ENCODE data around the gene PTPA. TPM values are rescaled to one million over a fixed set of nuclear protein-coding genes. Genes with fewer than 3 reads are reported as not detected.

Gene PTPA
- total and polyA plus RNA-seq, 9 of the 15 experiments (the other 6 are each of a cell fraction or from before 2014, with no cell fraction given): 1.7 to 121 (median 72.6) TPM

DNA sequence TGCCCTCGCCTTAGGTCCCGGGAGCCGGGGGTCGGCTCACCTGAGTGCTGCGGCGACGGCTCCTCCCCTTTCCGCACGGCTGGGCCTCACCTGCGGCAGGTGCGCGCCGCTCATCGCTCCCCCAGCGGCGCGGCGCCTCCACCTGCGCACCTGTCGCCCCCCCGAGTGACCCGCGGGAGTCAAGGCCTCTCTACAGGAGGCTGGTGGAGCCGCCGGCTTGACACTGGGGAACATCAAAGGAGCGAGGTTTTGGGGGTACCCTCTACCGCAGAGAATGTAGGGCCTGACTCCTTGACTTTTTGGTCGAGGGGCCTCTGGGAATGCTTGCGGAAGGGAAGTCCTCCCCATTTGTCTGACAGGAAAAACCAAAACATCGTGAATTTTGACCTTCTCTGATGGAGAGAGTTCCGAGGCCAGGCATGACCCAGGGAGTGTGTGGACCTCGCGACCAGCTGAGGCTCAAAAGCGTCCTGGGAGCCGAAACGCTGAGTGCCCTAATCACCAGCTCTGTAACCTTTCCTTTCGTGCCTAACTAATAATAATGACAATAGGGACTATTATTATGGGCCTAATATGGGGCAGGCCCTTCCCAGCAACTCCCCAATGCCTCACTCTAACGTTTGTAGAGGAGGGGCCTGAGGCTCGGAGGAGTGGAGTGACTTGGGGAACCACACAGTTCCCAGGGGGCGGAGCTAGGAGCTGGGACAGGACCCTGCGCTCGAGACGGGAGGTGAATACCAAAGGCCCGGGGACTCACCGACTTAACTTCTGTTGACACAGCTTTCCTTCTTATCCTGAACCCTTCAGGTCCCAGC, 67.6 kb downstream of the PTPA start:
- H3K79me2 ChIP-seq (ENCODE audit: control insufficient read depth, insufficient read depth, low read length): peaks cover 6% of the 10 kb centered on the region; the same call in 2 of the 3 replicates
- 45% methylated on average over 28 of the region's 45 CpGs for WGBS (ENCODE audit: insufficient coverage, low coverage, missing lambda C conversion rate)
- H3K9me1 ChIP-seq (ENCODE audit: control insufficient read depth, insufficient read depth, low read length): no peaks in the 10 kb centered on the region
- peak overlapping the region; percentile 31 to 79; a peak in 3 of 4 replicates for H3K9ac ChIP-seq (ENCODE audit: insufficient read depth in 1 of 2, low read depth in 2 of 2, low read length in 2 of 2)
- no peaks in the 10 kb centered on the region; a peak in 1 of 5 replicates for H3K27me3 ChIP-seq (ENCODE audit: control insufficient read depth in 2 of 2, insufficient read depth in 2 of 2, low read length in 2 of 2)
- peak overlapping the region; percentile 86 for H2AFZ ChIP-seq (ENCODE audit: low read depth, low read length)
- intact Hi-C loops (cut with micrococcal nuclease): loop anchor here (5.0 to 10.0 kb wide), 3 partner anchors 79 to 226 kb away; no protein-coding TSS in a partner anchor
- in situ Hi-C loops (cut with MboI): loop anchor here (10.0 kb wide), 2 partner anchors 236 to 306 kb away; no protein-coding TSS in a partner anchor
- H3K4me3 ChIP-seq: peak overlapping the region; percentile 61
- H4K20me1 ChIP-seq (replicated peaks; ENCODE audit: control insufficient read depth, insufficient read depth, low read length): no peaks in the 10 kb centered on the region
- no TSS peak for BruUV-seq (replicated peaks)
- peak overlapping the region; percentile 50 for H3K4me2 ChIP-seq (ENCODE audit: insufficient read depth, low read length)
- ChIA-PET POLR2A (interaction anchor here (0.6 to 2.2 kb wide), 22 partner anchors 8 to 436 kb away, joined by 3 to 14 read pairs (median 4); no protein-coding TSS in a partner anchor), CTCF (ENCODE audit: low intra/inter-chr PET ratio) (interaction anchor here (0.6 kb wide), 1 partner anchor 447 kb away, joined by 3 read pairs; no protein-coding TSS in a partner anchor)
- no peak overlapping the region for H3K27ac ChIP-seq (ENCODE audit: extremely low read depth, low read depth, low read length)
- no peaks in the 10 kb centered on the region for H3K36me3 ChIP-seq (ENCODE audit: control insufficient read depth, insufficient read depth, low read length)
- H3K9me3 ChIP-seq (replicated peaks; ENCODE audit: control insufficient read depth, insufficient read depth, low read depth, low read length): no peaks in the 10 kb centered on the region
- ATAC-seq (no peak), DNase-seq (ENCODE audit: extremely low read depth in 1 of 4, low spot score in 3 of 4) (peak in 1 of 4 experiments; percentile 26), FAIRE-seq (no peak)
- H3K4me1 ChIP-seq (replicated peaks in 1 of 2; ENCODE audit: control insufficient read depth in 2 of 2, insufficient read depth in 2 of 2, low read length in 2 of 2): peaks cover 22 to 60% of the 10 kb centered on the region in 2 experiments; a peak in 4 of 5 replicates
- TF ChIP-seq, protein P1, sequence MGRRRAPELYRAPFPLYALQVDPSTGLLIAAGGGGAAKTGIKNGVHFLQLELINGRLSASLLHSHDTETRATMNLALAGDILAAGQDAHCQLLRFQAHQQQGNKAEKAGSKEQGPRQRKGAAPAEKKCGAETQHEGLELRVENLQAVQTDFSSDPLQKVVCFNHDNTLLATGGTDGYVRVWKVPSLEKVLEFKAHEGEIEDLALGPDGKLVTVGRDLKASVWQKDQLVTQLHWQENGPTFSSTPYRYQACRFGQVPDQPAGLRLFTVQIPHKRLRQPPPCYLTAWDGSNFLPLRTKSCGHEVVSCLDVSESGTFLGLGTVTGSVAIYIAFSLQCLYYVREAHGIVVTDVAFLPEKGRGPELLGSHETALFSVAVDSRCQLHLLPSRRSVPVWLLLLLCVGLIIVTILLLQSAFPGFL (CRISPR knock-in tag; IDR thresholded peaks at IDR 0.05): no peak
- no peak for TF ChIP-seq ZNF431 (CRISPR knock-in tag; IDR thresholded peaks at IDR 0.05)
- TF ChIP-seq, protein P2, sequence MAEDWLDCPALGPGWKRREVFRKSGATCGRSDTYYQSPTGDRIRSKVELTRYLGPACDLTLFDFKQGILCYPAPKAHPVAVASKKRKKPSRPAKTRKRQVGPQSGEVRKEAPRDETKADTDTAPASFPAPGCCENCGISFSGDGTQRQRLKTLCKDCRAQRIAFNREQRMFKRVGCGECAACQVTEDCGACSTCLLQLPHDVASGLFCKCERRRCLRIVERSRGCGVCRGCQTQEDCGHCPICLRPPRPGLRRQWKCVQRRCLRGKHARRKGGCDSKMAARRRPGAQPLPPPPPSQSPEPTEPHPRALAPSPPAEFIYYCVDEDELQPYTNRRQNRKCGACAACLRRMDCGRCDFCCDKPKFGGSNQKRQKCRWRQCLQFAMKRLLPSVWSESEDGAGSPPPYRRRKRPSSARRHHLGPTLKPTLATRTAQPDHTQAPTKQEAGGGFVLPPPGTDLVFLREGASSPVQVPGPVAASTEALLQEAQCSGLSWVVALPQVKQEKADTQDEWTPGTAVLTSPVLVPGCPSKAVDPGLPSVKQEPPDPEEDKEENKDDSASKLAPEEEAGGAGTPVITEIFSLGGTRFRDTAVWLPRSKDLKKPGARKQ (CRISPR knock-in tag; IDR thresholded peaks at IDR 0.05): peak; percentile 94
- 0 out of 4 replicates have a peak, but pooled peaks of 1 of the 2 experiments have one; percentile 36 for TF ChIP-seq TEAD1 (CRISPR knock-in tag; IDR thresholded peaks at IDR 0.05)
- no peak for TF ChIP-seq ZNF589 (CRISPR knock-in tag; IDR thresholded peaks at IDR 0.05; ENCODE audit: low read depth)
- no peak for TF ChIP-seq HNRNPH1 (optimal IDR thresholded peaks at IDR 0.05; ENCODE audit: low read depth, low read length)
- TF ChIP-seq, protein P3, sequence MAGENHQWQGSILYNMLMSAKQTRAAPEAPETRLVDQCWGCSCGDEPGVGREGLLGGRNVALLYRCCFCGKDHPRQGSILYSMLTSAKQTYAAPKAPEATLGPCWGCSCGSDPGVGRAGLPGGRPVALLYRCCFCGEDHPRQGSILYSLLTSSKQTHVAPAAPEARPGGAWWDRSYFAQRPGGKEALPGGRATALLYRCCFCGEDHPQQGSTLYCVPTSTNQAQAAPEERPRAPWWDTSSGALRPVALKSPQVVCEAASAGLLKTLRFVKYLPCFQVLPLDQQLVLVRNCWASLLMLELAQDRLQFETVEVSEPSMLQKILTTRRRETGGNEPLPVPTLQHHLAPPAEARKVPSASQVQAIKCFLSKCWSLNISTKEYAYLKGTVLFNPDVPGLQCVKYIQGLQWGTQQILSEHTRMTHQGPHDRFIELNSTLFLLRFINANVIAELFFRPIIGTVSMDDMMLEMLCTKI (IDR thresholded peaks at IDR 0.05; ENCODE audit: partially characterized antibody): no peak
- TF ChIP-seq, protein P4, sequence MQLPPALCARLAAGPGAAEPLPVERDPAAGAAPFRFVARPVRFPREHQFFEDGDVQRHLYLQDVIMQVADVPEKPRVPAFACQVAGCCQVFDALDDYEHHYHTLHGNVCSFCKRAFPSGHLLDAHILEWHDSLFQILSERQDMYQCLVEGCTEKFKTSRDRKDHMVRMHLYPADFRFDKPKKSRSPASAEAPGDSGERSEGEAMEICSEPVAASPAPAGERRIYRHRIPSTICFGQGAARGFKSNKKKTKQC (CRISPR knock-in tag; IDR thresholded peaks at IDR 0.05): no peak
- 0 out of 2 replicates have a peak, but pooled peaks have one; percentile 10 for TF ChIP-seq SIN3B (IDR thresholded peaks at IDR 0.05; ENCODE audit: low read depth)
- no peak for TF ChIP-seq GTF2F1 (IDR thresholded peaks at IDR 0.05; ENCODE audit: low read depth, low read length)
- TF ChIP-seq, protein P5, sequence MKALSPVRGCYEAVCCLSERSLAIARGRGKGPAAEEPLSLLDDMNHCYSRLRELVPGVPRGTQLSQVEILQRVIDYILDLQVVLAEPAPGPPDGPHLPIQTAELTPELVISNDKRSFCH (CRISPR knock-in tag; IDR thresholded peaks at IDR 0.05): no peak
- TF ChIP-seq, protein P5 (tag; IDR thresholded peaks at IDR 0.05): 0 out of 2 replicates have a peak, but pooled peaks have one; percentile 43
- no peak for TF ChIP-seq POLR2G (IDR thresholded peaks at IDR 0.05; ENCODE audit: low read depth, low read length)
- TF ChIP-seq RNF2 (IDR thresholded peaks at IDR 0.05): no peak
- no peak for TF ChIP-seq ZBED1 (IDR thresholded peaks at IDR 0.05)
- no peak for TF ChIP-seq ZNF436 (CRISPR knock-in tag; IDR thresholded peaks at IDR 0.05)
